Putamen (tissue), 1 donor: ENCODE data around the gene RCAN2.

ENCODE experiments used
- DNase-seq: peaks from one replicate; pipeline ENCODE4 v3.0.0-alpha.2; 2016; ENCODE audit warnings: low spot score

Gene RCAN2

DNA sequence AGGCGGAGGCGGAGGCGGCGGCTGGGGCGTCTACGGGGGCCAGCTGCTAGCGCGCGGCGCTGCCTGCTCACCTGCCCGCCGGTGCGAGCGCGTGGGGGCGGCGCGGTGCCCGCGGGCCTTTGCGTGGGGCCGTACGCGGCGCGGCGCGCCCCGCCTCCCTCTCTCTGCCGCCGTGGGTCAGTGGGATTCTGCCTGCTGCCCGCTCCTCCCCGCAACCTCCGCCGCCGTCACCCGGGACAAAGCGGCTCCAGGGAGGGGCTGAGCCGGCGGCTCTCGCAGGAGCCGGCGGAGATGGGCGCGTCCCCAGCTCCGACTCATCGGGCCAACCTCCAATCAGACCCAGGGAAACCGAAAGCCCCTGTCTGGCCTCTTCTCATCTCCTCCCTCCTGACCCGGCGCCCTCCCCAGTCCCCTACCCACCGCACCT, at the start of gene RCAN2:
TSS of gene RCAN2 (minus strand) at position 249 of the 427 bp plus-strand sequence.
- peak; percentile 77 for DNase-seq

DNA sequence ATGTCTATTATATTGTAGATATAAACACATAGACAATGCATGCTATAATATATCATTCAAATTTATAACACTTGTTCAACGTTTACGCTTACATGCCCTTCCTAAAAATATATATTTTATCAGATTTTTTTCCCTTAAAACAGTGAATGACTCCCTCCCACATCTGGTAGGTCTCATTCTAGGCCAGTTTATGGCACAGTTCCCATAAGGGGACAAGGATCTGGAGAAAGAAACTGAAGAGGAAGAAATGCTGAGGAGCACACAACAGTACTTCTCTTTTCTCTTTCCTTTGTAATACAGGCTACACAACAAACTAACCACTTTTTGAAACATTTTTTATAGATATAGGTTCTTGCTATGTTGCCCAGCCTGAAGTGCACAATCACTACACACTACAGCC, 48.6 kb upstream of the RCAN2 start:
- DNase-seq, result no peak

DNA sequence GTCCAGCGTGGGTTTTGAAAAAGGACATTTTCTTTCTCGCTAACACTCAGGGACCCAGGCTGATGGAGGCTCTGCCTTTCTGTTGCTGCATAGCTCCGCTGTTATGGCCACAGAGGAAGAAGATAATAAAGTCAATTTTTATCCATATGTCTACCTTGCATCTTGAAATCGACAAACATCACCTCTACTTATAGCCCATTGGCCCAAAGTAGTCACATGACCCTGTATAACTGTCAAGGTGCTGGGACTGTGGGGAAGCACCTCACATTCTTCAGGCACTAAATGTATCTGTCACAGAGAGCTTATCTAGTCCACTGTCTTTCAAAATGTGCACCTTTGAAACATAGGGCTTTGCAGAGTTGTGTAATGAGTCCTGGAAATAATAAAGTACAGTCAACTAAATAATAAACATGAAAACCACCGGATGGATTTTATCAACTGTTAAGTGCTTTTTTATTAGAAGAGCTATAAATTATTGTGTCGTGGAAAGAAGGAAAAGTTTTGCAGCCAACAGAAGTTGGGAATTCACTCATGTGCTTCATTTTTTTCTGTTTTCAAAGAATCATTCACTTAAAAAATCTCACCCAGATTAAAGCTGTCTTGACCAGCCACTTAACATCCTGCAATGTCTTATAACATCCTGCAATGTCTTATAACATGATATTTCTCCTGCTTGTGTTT, 47.7 kb upstream of the RCAN2 start:
- no peak for DNase-seq

DNA sequence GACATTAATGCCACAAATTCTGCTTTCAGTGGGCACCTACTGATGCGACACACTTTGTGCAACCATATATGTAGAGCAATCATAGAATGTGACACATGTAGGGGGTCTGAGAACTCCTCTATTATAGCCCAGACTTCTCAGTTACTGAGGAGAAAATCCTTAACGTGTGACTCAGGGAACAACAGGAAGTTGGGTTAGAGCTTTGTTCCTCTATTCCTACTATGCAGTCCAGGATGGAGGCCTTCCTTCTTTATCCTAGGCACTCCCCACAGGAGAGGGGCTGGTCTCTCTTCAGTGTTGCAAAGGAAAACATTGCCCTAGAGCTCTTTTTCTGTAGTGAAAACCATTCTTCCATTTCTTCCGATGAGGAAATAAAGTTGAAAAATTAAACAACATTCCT, 39.6 kb upstream of the RCAN2 start:
- DNase-seq, result no peak

DNA sequence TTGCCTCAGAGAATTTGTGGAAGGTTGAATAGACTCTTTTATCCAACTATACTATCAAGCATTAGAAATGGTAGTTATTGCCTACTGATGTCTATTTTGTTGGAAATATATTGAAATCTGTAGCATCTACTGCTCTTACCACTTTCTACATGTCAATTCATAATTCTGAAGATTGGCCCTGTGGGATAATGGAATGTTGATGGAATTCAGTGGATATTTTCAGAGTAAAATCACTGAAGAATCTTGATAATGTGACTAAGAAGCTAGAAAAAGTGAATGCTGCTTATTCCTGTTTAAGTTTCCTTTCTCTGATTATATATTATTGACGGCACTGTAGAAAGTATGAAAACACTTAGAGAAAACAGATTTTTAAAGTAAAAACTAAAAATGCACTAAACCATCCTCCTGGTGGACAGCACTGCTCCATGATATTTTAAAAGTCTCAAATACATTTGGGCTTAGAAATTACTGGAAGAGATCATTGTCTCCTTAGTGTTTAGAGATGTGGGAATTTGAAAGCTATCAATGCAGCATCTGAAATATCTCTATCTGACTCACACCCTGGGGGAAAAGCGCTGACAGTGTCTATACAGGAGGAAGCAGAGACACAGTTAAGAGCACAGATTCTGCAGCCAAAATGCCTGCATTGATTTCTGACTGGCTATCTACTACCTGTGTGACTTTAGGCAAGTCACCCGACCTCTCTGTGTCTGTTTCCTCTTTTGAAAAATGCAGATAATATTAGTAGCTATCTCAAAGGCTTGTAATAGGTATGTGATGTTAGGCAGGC, 37.9 kb upstream of the RCAN2 start:
- DNase-seq, result no peak

DNA sequence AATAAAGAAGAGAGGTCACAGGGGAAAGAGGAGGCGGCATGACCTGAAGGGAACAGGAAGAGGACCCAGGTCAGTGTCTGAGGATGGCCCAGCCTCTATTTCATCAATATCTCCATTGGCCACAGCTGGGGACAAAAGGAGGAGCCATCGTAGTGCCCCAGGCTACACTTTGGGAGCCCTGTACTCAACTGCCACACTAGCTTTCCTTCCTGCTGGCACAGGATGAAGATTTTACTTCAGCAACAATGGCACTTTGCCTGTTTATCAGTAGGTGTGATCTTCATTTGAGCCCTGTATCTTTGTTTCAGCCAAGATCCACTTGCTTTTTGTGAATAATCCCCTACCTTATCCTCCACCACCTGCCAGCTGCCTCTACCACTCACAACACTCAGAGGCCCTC, 35.4 kb upstream of the RCAN2 start:
- no peak for DNase-seq

DNA sequence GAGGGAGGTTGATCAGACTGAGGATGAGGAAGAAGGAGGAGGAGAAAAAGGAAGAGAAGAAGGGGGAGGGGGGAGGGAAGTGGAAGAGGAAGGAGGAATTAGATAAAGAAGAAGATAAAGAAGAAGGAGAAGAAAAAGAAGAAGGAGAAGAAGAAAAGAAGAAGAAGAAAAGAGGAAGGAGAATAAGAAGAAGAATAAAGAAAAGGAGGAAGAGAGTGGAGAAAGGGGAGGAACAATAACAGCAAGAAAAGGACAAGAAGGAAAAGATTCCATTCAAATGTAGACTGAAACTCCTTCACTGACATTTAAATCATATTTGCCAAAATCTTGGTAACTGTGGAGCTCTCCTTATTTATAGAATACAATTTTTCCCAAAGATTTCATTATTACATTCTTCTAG, 34.3 kb upstream of the RCAN2 start:
- no peak for DNase-seq

DNA sequence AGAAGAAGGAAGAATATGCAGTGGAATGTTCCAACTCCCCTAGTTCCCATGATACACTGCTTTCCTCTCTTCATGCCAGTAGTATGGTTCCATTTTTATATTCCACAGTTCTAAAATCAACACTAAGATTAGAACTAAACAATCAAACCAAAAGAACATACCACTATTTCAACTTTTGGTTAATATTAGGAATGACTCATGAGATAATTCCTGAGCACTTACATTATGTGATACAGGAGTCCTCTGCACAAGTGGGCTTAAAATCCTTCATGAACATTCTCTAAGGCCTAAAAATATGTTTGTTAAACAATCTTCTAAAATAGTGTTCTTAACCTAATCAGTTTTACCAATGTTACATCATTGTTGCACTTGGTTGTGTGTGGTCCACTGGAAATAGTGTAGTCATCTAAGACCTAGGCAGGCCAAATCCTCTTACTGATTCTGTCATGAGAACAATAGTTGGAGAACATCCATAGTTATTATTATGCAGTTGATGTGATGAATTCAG, 30.3 kb upstream of the RCAN2 start:
- no peak for DNase-seq

DNA sequence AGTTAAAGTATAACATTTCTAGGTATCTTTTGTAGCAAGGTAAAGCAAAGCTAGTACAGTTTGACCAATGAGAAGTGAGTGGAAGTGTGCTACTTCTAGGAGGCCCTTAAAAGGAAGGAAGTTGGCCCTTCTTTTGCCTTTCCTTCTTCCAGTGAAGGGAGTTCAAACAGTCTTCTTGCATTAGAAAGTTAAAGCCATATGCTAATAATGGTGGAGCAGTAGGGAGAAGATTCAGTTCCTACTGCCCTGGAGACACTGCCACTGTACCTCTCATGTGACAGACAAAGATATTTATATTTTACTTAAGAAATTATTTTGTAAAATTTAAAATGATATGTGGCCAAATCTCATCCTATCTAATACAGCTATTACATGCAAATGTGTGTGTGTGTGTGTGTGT, 26.0 kb upstream of the RCAN2 start:
- no peak for DNase-seq

DNA sequence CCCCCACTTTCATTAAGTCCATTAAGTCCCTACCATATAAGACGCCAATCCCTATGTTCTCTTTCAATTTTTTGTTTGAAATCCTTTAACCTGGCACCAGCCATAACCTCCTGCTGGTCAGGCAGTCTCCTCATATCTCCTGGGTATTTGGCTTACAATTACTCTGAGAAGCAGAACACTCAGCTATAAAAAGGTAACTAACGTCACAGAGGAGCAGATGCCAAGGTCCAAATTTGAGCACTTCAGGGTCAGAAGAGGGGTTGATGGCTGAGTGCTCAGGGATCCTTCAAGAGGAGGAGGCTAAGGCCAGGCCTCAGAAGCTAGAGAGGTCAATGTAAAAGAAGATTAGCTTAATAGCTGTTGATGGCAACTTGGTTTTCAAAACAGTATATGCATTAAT, 22.3 kb upstream of the RCAN2 start:
- no peak for DNase-seq

DNA sequence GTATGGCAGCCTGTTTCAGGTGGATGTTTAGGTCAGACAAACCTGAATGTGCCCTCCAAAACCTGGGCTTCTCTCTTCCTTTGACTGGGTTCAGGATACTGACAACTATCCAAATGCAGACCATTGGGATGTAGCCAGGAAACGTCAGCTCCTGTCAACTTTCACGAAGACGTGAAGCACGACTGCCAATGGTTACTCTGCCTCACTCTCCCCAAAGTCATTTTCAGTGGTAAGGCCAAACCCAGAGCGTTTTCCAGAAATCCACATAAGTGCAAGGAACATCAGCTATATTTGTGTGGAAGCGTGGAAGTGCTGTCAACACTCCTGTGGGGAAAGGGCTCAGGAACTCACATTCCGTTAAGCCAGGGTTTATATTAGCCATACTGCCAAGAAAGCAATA, 20.1 kb upstream of the RCAN2 start:
- DNase-seq, result no peak

DNA sequence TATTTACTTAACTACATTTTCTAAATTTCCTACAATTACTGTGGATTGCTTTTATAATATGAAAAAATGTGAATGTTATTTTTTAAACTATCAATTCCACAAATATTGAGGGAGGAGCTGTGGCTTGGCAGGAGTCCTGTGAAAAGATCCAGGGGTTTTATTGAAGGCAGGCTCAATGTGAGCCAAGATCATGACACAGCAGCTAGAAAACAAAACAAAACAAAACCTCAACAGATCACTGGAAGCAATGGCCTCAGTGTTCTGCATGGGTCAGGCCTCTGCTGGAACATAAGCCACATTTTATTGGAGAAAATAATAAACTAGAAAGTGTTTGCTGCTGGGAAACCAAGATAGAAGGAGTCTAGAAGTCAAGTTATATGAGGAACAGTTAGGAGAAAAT, 19.4 kb upstream of the RCAN2 start:
- peak; percentile 87 for DNase-seq

DNA sequence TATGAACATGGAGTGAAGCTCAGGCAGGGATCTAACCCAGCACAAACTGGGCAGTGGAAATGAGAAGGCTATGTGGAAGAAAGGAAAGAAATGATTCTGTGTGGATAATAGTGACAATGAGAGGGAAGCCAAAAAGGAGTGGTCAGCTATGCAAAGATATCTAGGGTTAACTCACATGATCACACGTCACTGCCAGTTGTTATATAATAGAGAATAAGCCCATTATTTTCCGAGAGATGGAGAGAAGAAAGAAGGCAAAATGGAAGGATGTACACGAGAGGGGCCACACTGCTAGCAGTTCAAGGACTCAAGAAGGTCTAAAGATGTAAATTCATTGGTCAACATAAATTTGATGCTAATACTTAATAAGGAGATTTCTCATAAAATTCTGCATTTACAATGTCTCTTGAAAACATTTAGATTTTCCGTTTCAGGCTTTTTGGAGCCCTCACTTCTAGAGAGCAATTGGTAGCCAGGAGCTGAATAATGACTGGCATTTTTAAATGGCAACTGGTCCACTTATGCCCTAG, 18.8 kb upstream of the RCAN2 start:
- DNase-seq, result peak; percentile 69

DNA sequence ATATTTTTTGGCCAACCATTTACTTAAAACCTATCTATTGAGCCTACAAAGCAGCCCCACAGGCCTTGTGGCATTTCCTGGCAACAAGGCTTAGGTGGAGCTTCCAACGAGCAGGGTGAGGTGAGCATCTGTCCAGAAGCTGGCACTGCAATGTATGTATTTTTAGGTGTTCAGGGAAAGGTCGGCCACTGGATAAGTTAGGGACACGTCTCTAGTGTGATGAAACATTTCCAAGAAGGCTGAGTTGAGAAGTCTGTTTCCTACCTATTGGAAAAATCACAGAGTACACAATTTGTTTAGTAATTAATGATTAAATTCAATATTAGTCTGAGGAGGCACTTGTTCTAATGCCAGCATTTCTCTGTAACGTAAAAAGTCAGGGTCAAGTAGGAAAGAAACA, 17.8 kb upstream of the RCAN2 start:
- DNase-seq, result no peak

DNA sequence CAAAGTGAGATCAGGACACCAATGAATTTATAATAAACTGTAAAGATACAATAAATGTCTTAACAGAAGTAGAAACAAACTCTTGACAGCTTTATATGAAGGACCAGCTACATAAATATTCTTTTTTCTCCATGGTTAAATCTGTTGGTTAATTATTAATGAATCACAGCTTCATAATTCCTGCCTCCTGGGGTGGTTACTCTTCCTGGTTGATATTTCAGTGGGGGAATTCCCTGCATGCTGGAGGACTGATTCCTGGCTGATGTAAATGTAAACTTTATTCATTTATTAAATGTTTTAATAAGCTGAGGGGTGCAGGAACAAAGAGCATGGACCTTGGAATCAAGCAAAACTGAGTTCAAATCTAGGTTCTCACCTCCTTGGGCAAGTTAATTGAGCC, 16.2 kb upstream of the RCAN2 start:
- no peak for DNase-seq

DNA sequence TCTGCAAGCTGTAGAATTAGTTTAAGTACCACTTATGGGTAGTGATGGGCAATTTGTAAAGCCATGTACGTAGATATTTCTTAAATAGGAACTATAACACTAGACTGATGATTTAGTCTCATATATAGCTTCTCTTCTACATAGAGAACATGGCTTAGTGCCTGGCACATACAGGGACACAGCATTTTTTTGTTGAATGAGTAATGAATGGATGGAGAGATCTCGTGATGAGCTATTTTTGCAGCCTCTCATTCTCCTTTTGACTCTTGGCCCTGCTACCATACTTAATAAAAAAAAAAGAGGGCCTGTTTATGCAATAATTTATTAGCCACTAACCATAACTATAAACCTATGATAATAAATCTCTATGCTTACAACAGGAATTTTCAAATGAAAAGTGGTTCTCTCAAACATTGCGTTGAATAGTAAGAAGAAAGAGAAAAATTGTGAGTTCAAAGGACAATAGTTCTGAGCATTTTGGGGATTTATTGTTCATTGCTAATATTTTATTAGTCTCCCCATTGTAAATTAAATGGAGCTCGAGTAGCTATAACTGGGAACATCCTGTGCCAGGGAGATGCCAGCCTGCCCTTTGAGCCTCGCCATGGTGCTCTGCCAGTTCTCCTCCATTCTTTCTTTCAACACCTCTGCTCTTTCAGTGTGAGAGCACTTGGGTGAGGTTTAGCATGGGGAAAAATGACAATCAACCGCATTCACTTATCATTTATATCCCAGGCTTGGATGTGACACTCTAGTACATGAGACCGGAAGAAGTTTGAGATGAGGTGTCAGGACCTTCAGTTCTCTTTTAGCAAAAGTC, 14.7 kb upstream of the RCAN2 start:
- no peak for DNase-seq

DNA sequence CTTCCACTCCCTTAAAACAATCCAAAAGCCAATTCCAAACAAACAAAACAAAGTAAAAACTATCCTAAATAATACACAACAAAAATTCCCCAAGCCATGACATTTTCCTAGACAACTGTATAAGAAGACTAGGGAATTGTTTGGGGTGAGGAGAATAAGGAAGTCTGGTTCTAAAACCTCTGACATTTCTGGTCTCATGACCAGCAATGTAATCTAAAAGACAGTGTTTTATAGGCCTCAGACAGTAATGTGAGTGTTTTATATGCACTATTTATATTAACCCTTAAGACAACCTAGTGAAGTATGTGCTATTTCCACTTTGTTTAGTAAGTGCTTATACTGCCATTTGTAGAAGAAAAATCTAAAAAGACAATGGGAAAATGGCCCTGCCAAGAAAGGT, 13.0 kb upstream of the RCAN2 start:
- DNase-seq, result no peak

DNA sequence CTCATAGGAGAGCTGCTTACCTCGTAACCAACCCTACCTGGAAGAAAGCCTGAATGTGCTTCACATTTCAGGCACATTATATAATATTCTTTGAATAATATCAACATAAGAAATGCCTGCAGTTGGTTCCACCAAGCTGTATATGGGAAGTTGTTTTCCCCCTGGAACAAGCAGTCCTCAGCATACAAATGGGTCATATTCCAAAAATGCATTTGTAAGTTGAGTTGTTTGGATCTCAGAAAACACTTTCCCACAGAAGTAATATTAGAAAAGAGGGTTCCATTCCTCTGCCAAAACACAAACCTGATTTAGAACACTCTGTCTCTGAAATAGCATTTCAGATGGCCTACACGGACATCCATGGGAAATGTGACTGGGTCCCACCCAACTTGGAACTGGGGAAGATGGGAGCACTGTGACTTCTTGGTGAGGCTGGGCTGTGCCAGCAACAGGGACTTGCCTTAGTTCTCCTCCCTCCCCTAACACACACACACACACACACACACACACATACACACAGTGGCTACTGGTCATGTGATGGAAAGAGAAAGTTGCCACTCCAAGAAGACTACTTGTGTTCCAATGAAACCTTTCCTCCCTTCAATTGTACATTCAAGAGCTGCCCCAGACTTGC, 11.4 kb upstream of the RCAN2 start:
- no peak for DNase-seq

DNA sequence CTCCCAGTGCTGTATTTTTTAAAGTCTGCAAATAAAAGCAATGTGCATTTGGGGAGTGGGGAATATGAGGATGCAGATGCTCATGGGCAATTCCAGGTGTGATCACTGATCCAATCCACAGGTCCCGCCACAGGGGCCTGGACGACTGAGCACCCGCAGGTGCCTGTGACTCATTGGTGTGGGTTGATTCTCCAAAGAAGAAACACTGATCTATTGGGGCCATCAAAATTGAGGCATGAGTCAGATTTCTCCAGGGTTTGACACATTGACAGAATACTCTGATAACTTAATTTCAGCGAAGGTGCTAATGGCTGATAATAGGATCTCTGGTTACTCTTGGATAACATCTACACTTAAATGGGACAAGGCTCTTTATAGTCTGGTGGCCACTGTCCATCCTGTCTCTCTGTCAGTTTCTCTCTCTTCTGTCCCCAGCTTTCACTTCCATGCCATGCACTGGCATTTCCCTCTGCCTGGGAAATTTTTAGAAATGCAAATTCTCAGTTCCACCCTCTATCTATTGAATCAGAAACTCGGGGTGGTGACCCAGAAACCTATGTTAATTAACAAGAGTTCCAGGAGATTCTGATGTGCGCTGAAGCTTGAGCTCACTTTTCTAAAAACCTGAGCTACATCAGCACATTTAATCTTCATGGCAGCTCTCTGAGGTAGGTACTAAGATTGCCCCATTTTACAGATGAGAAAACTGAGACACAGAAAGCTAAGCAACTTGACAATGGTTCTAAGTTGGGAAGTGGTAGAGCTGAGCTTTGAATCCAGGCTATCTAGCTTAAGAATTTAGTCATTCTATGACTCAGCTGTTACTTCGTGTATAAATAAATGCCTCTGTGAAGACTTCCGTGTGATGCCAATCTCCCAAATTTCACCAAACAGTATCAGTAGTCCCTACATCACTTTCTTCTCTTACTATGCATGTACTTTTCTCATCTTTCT, 10.2 kb upstream of the RCAN2 start:
- peak; percentile 73 for DNase-seq

DNA sequence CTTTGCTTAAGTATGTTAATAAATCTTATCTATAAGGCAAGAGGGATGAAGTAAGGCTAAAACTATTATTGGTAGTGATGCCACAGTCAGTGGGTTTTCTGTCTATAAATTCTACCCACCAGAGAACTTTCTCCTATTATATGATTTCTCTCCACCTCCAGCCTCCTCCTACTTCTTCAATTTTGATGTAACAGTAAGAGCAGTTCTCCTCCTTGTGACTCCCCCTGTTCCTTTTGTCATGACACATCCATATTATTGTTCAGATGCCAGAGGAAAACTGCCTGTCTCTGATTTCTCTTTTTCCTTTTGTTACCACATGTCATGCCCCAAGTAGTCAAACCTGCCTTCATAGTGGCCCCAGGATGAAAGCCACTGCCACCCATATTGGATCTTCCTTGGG, 9.1 kb upstream of the RCAN2 start:
- DNase-seq, result peak; percentile 80
